H9 (cell line): Measurements from ENCODE around the gene MYH16. TPM values are rescaled to one million over a fixed set of nuclear protein-coding genes. Genes with fewer than 3 reads are reported as not detected.
"Not testable (repeated sequence)": the region's sequence is repeated elsewhere in the genome, so short reads cannot be mapped to it uniquely, and the experiment has no call there.

ENCODE experiments used
- DNase-seq: peaks from one replicate; pipeline ENCODE4 v3.0.0-alpha.2; 2017
- H2AFZ ChIP-seq: one replicate; pipeline ENCODE4 v1.6.1; 2013; ENCODE audit warnings: mild to moderate bottlenecking, low read length, control low read depth, moderate library complexity
- H2AK5ac ChIP-seq: 2 replicates; pipeline ENCODE4 v1.6.1; 2013; ENCODE audit warnings: low read length, control low read depth, mixed read lengths; ENCODE audit not compliant: insufficient read length
- H2BK120ac ChIP-seq: one replicate; pipeline ENCODE4 v1.6.1; 2013; ENCODE audit warnings: low read depth, mild to moderate bottlenecking, low read length, control low read depth, inconsistent platforms; ENCODE audit not compliant: poor library complexity, severe bottlenecking
- H2BK12ac ChIP-seq: 2 replicates; pipeline ENCODE4 v1.6.1; 2013; ENCODE audit warnings: low read length, control low read depth, mixed read lengths, low read depth; ENCODE audit not compliant: insufficient read length
- H2BK15ac ChIP-seq: 2 replicates; pipeline ENCODE4 v1.6.1; 2013; ENCODE audit warnings: low read depth, low read length, control low read depth
- H2BK20ac ChIP-seq: one replicate; pipeline ENCODE4 v1.6.1; 2013; ENCODE audit warnings: low read depth, mild to moderate bottlenecking, low read length, control low read depth, inconsistent platforms; ENCODE audit not compliant: poor library complexity, severe bottlenecking
- H2BK5ac ChIP-seq: 2 replicates; pipeline ENCODE4 v1.6.1; 2013; ENCODE audit warnings: low read length, control low read depth, mixed read lengths; ENCODE audit not compliant: insufficient read length
- H3K14ac ChIP-seq: 2 replicates; pipeline ENCODE4 v1.6.1; 2013; ENCODE audit warnings: low read length, control low read depth; ENCODE audit not compliant: insufficient read depth
- H3K18ac ChIP-seq: 2 replicates; pipeline ENCODE4 v1.6.1; 2013; ENCODE audit warnings: low read depth, mild to moderate bottlenecking, mixed read lengths, low read length, control low read depth; ENCODE audit not compliant: insufficient read length
- H3K23ac ChIP-seq: 2 replicates; pipeline ENCODE4 v1.6.1; 2013; ENCODE audit warnings: low read length, control low read depth, mixed read lengths, low read depth; ENCODE audit not compliant: insufficient read length
- H3K23me2 ChIP-seq: 2 replicates; pipeline ENCODE4 v1.6.1; 2013; ENCODE audit warnings: low read depth, mild to moderate bottlenecking, mixed read lengths, low read length, control low read depth; ENCODE audit not compliant: insufficient read length, poor library complexity, severe bottlenecking
- H3K27ac ChIP-seq: 2 replicates; pipeline ENCODE4 v1.5.1; 2013; ENCODE audit warnings: low read length, control low read depth, mixed read lengths, low read depth; ENCODE audit not compliant: insufficient read length
- H3K27me3 ChIP-seq: 2 replicates; pipeline ENCODE4 v1.6.1; 2013; ENCODE audit warnings: low read length, control low read depth, inconsistent platforms; ENCODE audit not compliant: insufficient read depth
- H3K4ac ChIP-seq: 2 replicates; pipeline ENCODE4 v1.6.1; 2013; ENCODE audit warnings: low read depth, mild to moderate bottlenecking, control low read depth, inconsistent platforms, low read length, moderate library complexity
- H3K4me1 ChIP-seq: 2 replicates; pipeline ENCODE4 v1.6.1; 2013; ENCODE audit warnings: low read length, control low read depth, inconsistent platforms; ENCODE audit not compliant: insufficient read depth
- H3K4me2 ChIP-seq: 2 replicates; pipeline ENCODE4 v1.6.1; 2013; ENCODE audit warnings: low read length, control low read depth, mixed read lengths; ENCODE audit not compliant: insufficient read length, insufficient read depth
- H3K56ac ChIP-seq: 2 replicates; pipeline ENCODE4 v1.6.1; 2013; ENCODE audit warnings: low read depth, mild to moderate bottlenecking, mixed read lengths, low read length, control low read depth; ENCODE audit not compliant: insufficient read length
- H3K79me1 ChIP-seq: 2 replicates; pipeline ENCODE4 v1.6.1; 2013; ENCODE audit warnings: low read depth, mild to moderate bottlenecking, moderate library complexity, low read length, control low read depth, inconsistent platforms; ENCODE audit not compliant: insufficient read depth, poor library complexity, severe bottlenecking
- H3K79me2 ChIP-seq: 2 replicates; pipeline ENCODE4 v1.6.1; 2013; ENCODE audit warnings: low read length, control low read depth, inconsistent platforms; ENCODE audit not compliant: insufficient read depth
- H3K9ac ChIP-seq: 2 replicates; pipeline ENCODE4 v1.6.1; 2013; ENCODE audit warnings: low read length, control low read depth, mixed read lengths; ENCODE audit not compliant: insufficient read length; ENCODE audit errors: extremely low read depth
- H3K9me3 ChIP-seq: one replicate; pipeline ENCODE4 v1.6.1; 2013; ENCODE audit warnings: low read depth, low read length, inconsistent platforms; ENCODE audit not compliant: control insufficient read depth
- H3T11ph ChIP-seq: one replicate; pipeline ENCODE4 v1.6.1; 2013; ENCODE audit warnings: mild to moderate bottlenecking, low read length, control low read depth, inconsistent platforms
- H4K20me1 ChIP-seq: one replicate; pipeline ENCODE4 v1.6.1; 2013; ENCODE audit not compliant: control insufficient read depth, insufficient read length, insufficient read depth
- H4K5ac ChIP-seq: 2 replicates; pipeline ENCODE4 v1.6.1; 2013; ENCODE audit warnings: low read depth, mild to moderate bottlenecking, mixed read lengths, low read length, control low read depth; ENCODE audit not compliant: insufficient read length
- H4K8ac ChIP-seq: replicated peaks from 2 replicates; pipeline ENCODE4 v1.6.1; 2013; ENCODE audit warnings: low read length, control low read depth, mixed read lengths, low read depth; ENCODE audit not compliant: insufficient read length
- H4K91ac ChIP-seq: 2 replicates; pipeline ENCODE4 v1.6.1; 2013; ENCODE audit warnings: low read depth, mild to moderate bottlenecking, moderate library complexity, mixed read lengths, low read length, control low read depth; ENCODE audit not compliant: insufficient read length
- H3K27ac Mint-ChIP-seq, 3 experiments: 2 replicates in 2 of 3; 3 replicates in 1 of 3; pipeline ENCODE4 v1.8.0; 2020 to 2021; ENCODE audit warnings: mixed read lengths in 3 of 3, mild to moderate bottlenecking in 1 of 3, moderate library complexity in 1 of 3
- H3K27me3 Mint-ChIP-seq: 2 replicates; pipeline ENCODE4 v1.8.0; 2021; ENCODE audit warnings: low read depth, mild to moderate bottlenecking, moderate library complexity, mixed read lengths
- H3K36me3 Mint-ChIP-seq, 3 experiments: 2 replicates in 2 of 3; 3 replicates in 1 of 3; pipeline ENCODE4 v1.8.0; 2020 to 2021; ENCODE audit warnings: low read depth in 3 of 3, mixed read lengths in 3 of 3; ENCODE audit not compliant: insufficient read depth in 1 of 3
- H3K4me1 Mint-ChIP-seq, 2 experiments: 2 replicates each; pipeline ENCODE4 v1.8.0; 2020; ENCODE audit warnings: mixed read lengths in 2 of 2
- H3K4me3 Mint-ChIP-seq, 2 experiments: 2 replicates in 1 of 2; 3 replicates in 1 of 2; pipeline ENCODE4 v1.8.0; 2020 to 2021; ENCODE audit warnings: mild to moderate bottlenecking in 2 of 2, mixed read lengths in 2 of 2, moderate library complexity in 1 of 2
- H3K9me3 Mint-ChIP-seq, 2 experiments: 2 replicates in 1 of 2; 3 replicates in 1 of 2; pipeline ENCODE4 v1.8.0; 2020; ENCODE audit warnings: mild to moderate bottlenecking in 2 of 2, mixed read lengths in 2 of 2, moderate library complexity in 1 of 2
- CTCF ChIP-seq: fragments of 200-600 bp; sonication (generic); conservative IDR thresholded peaks from 3 replicates; pipeline ENCODE4 v1.8.0; 2021; ENCODE audit warnings: antibody characterized with exemption, mild to moderate bottlenecking
- WGBS: extraction: QIAGEN DNeasy Blood & Tissue Kit; methylation state at CpG from one replicate; pipeline ENCODE4 v1.1.7; 2013; ENCODE audit warnings: missing lambda C conversion rate, low lambda C conversion rate, mixed read lengths; ENCODE audit not compliant: insufficient read length; ENCODE audit errors: extremely low coverage; 5-methylcytosine and 5-hydroxymethylcytosine counted together
- total RNA-seq: library from RNA; stranded (reverse); gene quantifications from 2 replicates; pipeline ENCODE4 v1.2.1, GENCODE V29; 2021

Gene MYH16
- total RNA-seq, 1 experiment from 2014 or later: not detected

- H3T11ph ChIP-seq: no peak overlapping the region
- H3K4me3 Mint-ChIP-seq: no peak overlapping the region
- WGBS: no CpG with 5 or more reads among the region's 16 CpGs
- H3K23ac ChIP-seq: no peak overlapping the region
- H4K91ac ChIP-seq: no peak overlapping the region
- no peak overlapping the region for H3K56ac ChIP-seq
- H3K18ac ChIP-seq: no peak overlapping the region
- no peak overlapping the region for H3K14ac ChIP-seq
- no peaks in the 10 kb centered on the region for H3K9me3 ChIP-seq
- H3K79me2 ChIP-seq: no peaks in the 10 kb centered on the region
- peaks cover 3 to 6% of the 10 kb centered on the region in 2 experiments; a peak in 3 of 4 replicates for H3K4me1 Mint-ChIP-seq
- H4K5ac ChIP-seq: no peak overlapping the region
- no peak overlapping the region for H3K4me2 ChIP-seq
- no peak for TF ChIP-seq CTCF
- H3K23me2 ChIP-seq: no peaks in the 10 kb centered on the region
- no peaks in the 10 kb centered on the region for H3K79me1 ChIP-seq
- no peak overlapping the region for H2AFZ ChIP-seq
- H3K4ac ChIP-seq: no peak overlapping the region
- H2BK5ac ChIP-seq: no peak overlapping the region
- H4K8ac ChIP-seq: no peak overlapping the region
- DNase-seq: no peak
- peak overlapping the region; percentile 5 to 79 (median 25); a peak in 3 of 7 replicates for H3K27ac Mint-ChIP-seq
- H3K27me3 ChIP-seq: no peaks in the 10 kb centered on the region
- H2BK12ac ChIP-seq: no peak overlapping the region
- no peaks in the 10 kb centered on the region for H3K4me1 ChIP-seq
- no peaks in the 10 kb centered on the region for H3K27me3 Mint-ChIP-seq
- H3K9me3 Mint-ChIP-seq: no peaks in the 10 kb centered on the region
- H2BK120ac ChIP-seq: no peak overlapping the region
- peaks cover 18 to 62% (median 45%) of the 10 kb centered on the region in 3 experiments; a peak in 6 of 7 replicates for H3K36me3 Mint-ChIP-seq
- H2BK20ac ChIP-seq: no peak overlapping the region
- no peak overlapping the region for H3K9ac ChIP-seq
- H4K20me1 ChIP-seq: no peaks in the 10 kb centered on the region
- no peak overlapping the region for H3K27ac ChIP-seq
- no peak overlapping the region for H2BK15ac ChIP-seq
- H2AK5ac ChIP-seq: no peak overlapping the region
These were observed 85.3 kb downstream of the MYH16 start for GRCh38 chr7:99357701-99358490.

- not testable (repeated sequence) for H3K9ac ChIP-seq, H3K9me3 Mint-ChIP-seq, H3K4me1 Mint-ChIP-seq, H3K27me3 ChIP-seq, H3K27me3 Mint-ChIP-seq, H4K8ac ChIP-seq, H3K79me1 ChIP-seq, H2BK120ac ChIP-seq, H4K5ac ChIP-seq, H3K18ac ChIP-seq, H3K27ac ChIP-seq, H3K14ac ChIP-seq, H2BK15ac ChIP-seq, H2BK20ac ChIP-seq, H3K56ac ChIP-seq, H3K23ac ChIP-seq, H2BK5ac ChIP-seq, H4K91ac ChIP-seq, H2AK5ac ChIP-seq, H3K27ac Mint-ChIP-seq, H3K4me2 ChIP-seq, H3T11ph ChIP-seq, H3K4me3 Mint-ChIP-seq, H3K4ac ChIP-seq, H3K4me1 ChIP-seq, H2AFZ ChIP-seq, H3K23me2 ChIP-seq, H2BK12ac ChIP-seq, H4K20me1 ChIP-seq, DNase-seq, H3K9me3 ChIP-seq, H3K79me2 ChIP-seq
- peaks cover 18 to 67% (median 51%) of the 10 kb centered on the region in 3 experiments; a peak in 6 of 7 replicates for H3K36me3 Mint-ChIP-seq
- no CpG with 5 or more reads among the region's 15 CpGs for WGBS
These were observed 85.9 kb downstream of the MYH16 start for GRCh38 chr7:99358521-99358920.
